ENCODE measurements around the gene CLEC2D. TPM values are rescaled to one million over a fixed set of nuclear protein-coding genes. Genes with fewer than 3 reads are reported as not detected.
A peak's percentile ranks its signal among the peaks of the same experiment; 100 is the strongest.
"Not testable (repeated sequence)": the region's sequence is repeated elsewhere in the genome, so short reads cannot be mapped to it uniquely, and the experiment has no call there.

Gene CLEC2D
- total RNA-seq, 1 donor from 2014 or later, result 3.2 TPM

- no peak for DNase-seq (ENCODE audit: low read depth)
- H3K4me3 ChIP-seq (ENCODE audit: low read depth, low read length), result no peak overlapping the region
- no peak for TF ChIP-seq CTCF (conservative IDR thresholded peaks at IDR 0.05; ENCODE audit: low read depth, low read length)
Observed at GRCh38 chr12:9708853-9709252, 39.3 kb downstream of the CLEC2D start.

- DNase-seq (ENCODE audit: low read depth), result no peak
- H3K4me3 ChIP-seq (ENCODE audit: low read depth, low read length), result no peak overlapping the region
- no peak for TF ChIP-seq CTCF (conservative IDR thresholded peaks at IDR 0.05; ENCODE audit: low read depth, low read length)
Observed at GRCh38 chr12:9710584-9711375, 41.3 kb downstream of the CLEC2D start.

- no peak overlapping the region for H3K4me3 ChIP-seq (ENCODE audit: low read depth, low read length)
- DNase-seq (ENCODE audit: low read depth), result peak; percentile 32
- no peak for TF ChIP-seq CTCF (conservative IDR thresholded peaks at IDR 0.05; ENCODE audit: low read depth, low read length)
Observed at GRCh38 chr12:9711664-9712063, 42.2 kb downstream of the CLEC2D start.

- not testable (repeated sequence) for DNase-seq (ENCODE audit: low read depth); H3K4me3 ChIP-seq (ENCODE audit: low read depth, low read length)
Observed at GRCh38 chr12:9713032-9713558, 43.6 kb downstream of the CLEC2D start.

GRCh38 chr12:9717070-9717925 is 47.8 kb downstream of the CLEC2D start:
- H3K4me3 ChIP-seq (ENCODE audit: low read depth, low read length), result no peak overlapping the region
- no peak for DNase-seq (ENCODE audit: low read depth)
- no peak for TF ChIP-seq CTCF (conservative IDR thresholded peaks at IDR 0.05; ENCODE audit: low read depth, low read length)

GRCh38 chr12:9718968-9719367 is 49.5 kb downstream of the CLEC2D start:
- no peak for TF ChIP-seq CTCF (conservative IDR thresholded peaks at IDR 0.05; ENCODE audit: low read depth, low read length)
- no peak overlapping the region for H3K4me3 ChIP-seq (ENCODE audit: low read depth, low read length)
- DNase-seq (ENCODE audit: low read depth), result no peak

GRCh38 chr12:9719790-9720189 is 50.3 kb downstream of the CLEC2D start:
- H3K4me3 ChIP-seq (ENCODE audit: low read depth, low read length), result no peak overlapping the region
- no peak for DNase-seq (ENCODE audit: low read depth)
- TF ChIP-seq CTCF (conservative IDR thresholded peaks at IDR 0.05; ENCODE audit: low read depth, low read length), result no peak

Measured in epithelial cell of proximal tubule (primary cell).